Measurements from ENCODE around the gene KIF18A.

Gene KIF18A

GRCh38 chr11:27991736-27992135 is 116.2 kb downstream of the KIF18A start:
- Histone ChIP-seq H3K23ac (ENCODE audit: low read depth, low read length, poor library complexity) (no peak overlapping the region), H4K8ac (ENCODE audit: low read depth, low read length) (no peak overlapping the region), H3K4me1 (ENCODE audit: control insufficient read depth in 2 of 2, insufficient read depth in 1 of 2, low read depth in 1 of 2, low read length in 2 of 2) (no peaks in the 10 kb centered on the region), H2BK12ac (ENCODE audit: low read length) (no peak overlapping the region), H3K14ac (ENCODE audit: low read length) (no peak overlapping the region), H3K36me3 (replicated peaks in 1 of 2; ENCODE audit: control insufficient read depth in 2 of 2, insufficient read depth in 2 of 2, low read length in 2 of 2) (no peaks in the 10 kb centered on the region), H3K9me3 (replicated peaks in 1 of 2; ENCODE audit: control insufficient read depth in 2 of 2, insufficient read depth in 1 of 2, low read depth in 1 of 2, low read length in 2 of 2) (no peaks in the 10 kb centered on the region), H2BK5ac (ENCODE audit: low read length) (no peak overlapping the region), H3K4me2 (ENCODE audit: insufficient read depth, low read length, poor library complexity, severe bottlenecking) (no peak overlapping the region), H2BK120ac (ENCODE audit: low read depth, low read length) (no peak overlapping the region), H3K18ac (ENCODE audit: low read length) (no peak overlapping the region), H3K27me3 (ENCODE audit: control insufficient read depth in 3 of 3, insufficient read depth in 3 of 3, low read depth in 1 of 3, low read length in 3 of 3) (no peaks in the 10 kb centered on the region), H3K4ac (ENCODE audit: low read length) (no peak overlapping the region), H3K9ac (ENCODE audit: low read depth, low read length, poor library complexity) (no peak overlapping the region), H3K4me3 (ENCODE audit: low read length in 2 of 2) (no peak overlapping the region), H3K79me1 (ENCODE audit: low read depth, low read length) (no peaks in the 10 kb centered on the region), H4K91ac (ENCODE audit: low read depth, low read length, poor library complexity) (no peak overlapping the region), H2BK15ac (ENCODE audit: low read length) (no peak overlapping the region), H2AFZ (ENCODE audit: low read length) (no peak overlapping the region), H3K27ac (replicated peaks; ENCODE audit: low read length) (no peak overlapping the region), H2AK5ac (ENCODE audit: low read depth, low read length) (no peak overlapping the region)
- no CpG with 5 or more reads among the region's 1 CpG for WGBS, 2 donors (ENCODE audit: extremely low coverage in 2 of 2, insufficient read length in 2 of 2, insufficient replicate concordance in 1 of 2)
- DNase-seq (ENCODE audit: low spot score), result no peak

DNA sequence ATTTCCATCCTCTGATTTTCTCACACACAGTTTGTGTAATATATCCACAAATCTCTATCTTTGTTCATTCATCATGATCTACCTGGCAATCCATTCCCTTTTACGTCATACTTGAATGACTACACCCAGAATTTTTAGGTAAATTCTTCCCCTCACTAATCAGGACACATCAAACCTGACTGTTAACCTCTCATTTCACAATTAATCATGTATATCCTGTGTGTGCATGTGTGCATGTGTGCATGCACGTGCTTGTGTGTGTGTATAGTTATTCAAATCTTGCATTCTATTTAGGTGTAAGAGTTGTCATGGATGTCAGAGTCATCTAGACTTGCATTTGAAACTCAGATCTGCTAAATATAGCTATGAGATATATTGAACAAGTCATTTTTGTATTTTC is 130.4 kb downstream of the KIF18A start:
- no peaks in the 10 kb centered on the region for H3K36me3 ChIP-seq (replicated peaks in 1 of 2; ENCODE audit: control insufficient read depth in 2 of 2, insufficient read depth in 2 of 2, low read length in 2 of 2)
- peaks cover 0 to 2% of the 10 kb centered on the region in 2 donors for H3K4me1 ChIP-seq (ENCODE audit: control insufficient read depth in 2 of 2, insufficient read depth in 1 of 2, low read depth in 1 of 2, low read length in 2 of 2)
- H3K4ac ChIP-seq (ENCODE audit: low read length), result no peak overlapping the region
- H3K18ac ChIP-seq (ENCODE audit: low read length), result no peak overlapping the region
- H2BK15ac ChIP-seq (ENCODE audit: low read length), result no peak overlapping the region
- no CpG with 5 or more reads among the region's 2 CpGs for WGBS, 2 donors (ENCODE audit: extremely low coverage in 2 of 2, insufficient read length in 2 of 2, insufficient replicate concordance in 1 of 2)
- DNase-seq (ENCODE audit: low spot score), result no peak
- no peak overlapping the region for H4K91ac ChIP-seq (ENCODE audit: low read depth, low read length, poor library complexity)
- no peak overlapping the region for H2BK12ac ChIP-seq (ENCODE audit: low read length)
- no peak overlapping the region for H3K23ac ChIP-seq (ENCODE audit: low read depth, low read length, poor library complexity)
- H3K9ac ChIP-seq (ENCODE audit: low read depth, low read length, poor library complexity), result no peak overlapping the region
- no peak overlapping the region for H2BK5ac ChIP-seq (ENCODE audit: low read length)
- no peak overlapping the region for H3K4me2 ChIP-seq (ENCODE audit: insufficient read depth, low read length, poor library complexity, severe bottlenecking)
- H2BK120ac ChIP-seq (ENCODE audit: low read depth, low read length), result no peak overlapping the region
- no peak overlapping the region for H3K4me3 ChIP-seq (ENCODE audit: low read length in 2 of 2)
- no peaks in the 10 kb centered on the region for H3K27me3 ChIP-seq (ENCODE audit: control insufficient read depth in 3 of 3, insufficient read depth in 3 of 3, low read depth in 1 of 3, low read length in 3 of 3)
- no peaks in the 10 kb centered on the region for H3K79me1 ChIP-seq (ENCODE audit: low read depth, low read length)
- H2AFZ ChIP-seq (ENCODE audit: low read length), result no peak overlapping the region
- H4K8ac ChIP-seq (ENCODE audit: low read depth, low read length), result no peak overlapping the region
- no peak overlapping the region for H3K27ac ChIP-seq (replicated peaks; ENCODE audit: low read length)
- H3K14ac ChIP-seq (ENCODE audit: low read length), result no peak overlapping the region
- no peaks in the 10 kb centered on the region for H3K9me3 ChIP-seq (replicated peaks in 1 of 2; ENCODE audit: control insufficient read depth in 2 of 2, insufficient read depth in 1 of 2, low read depth in 1 of 2, low read length in 2 of 2)
- H2AK5ac ChIP-seq (ENCODE audit: low read depth, low read length), result no peak overlapping the region

DNA sequence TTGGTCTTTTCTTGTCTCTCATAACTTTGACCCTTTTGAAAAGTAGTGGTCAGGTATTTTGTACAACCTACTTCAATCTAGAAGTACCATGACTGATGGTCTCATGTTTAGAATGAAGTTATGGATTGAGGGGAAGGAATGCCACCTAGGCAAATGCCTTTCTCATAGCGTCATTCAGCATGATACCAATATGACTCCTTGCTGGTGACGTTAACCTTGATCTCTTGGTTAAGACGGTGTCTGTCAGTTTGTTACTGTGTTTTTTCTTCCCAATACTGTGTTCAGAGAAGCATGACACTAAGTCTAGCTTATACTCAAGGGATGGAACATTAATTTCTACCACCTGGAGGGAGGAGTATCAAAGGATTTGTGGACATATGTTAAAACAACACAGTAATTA is 130.9 kb downstream of the KIF18A start:
- H2AFZ ChIP-seq (ENCODE audit: low read length), result no peak overlapping the region
- H2BK120ac ChIP-seq (ENCODE audit: low read depth, low read length), result no peak overlapping the region
- H3K4me2 ChIP-seq (ENCODE audit: insufficient read depth, low read length, poor library complexity, severe bottlenecking), result no peak overlapping the region
- H3K23ac ChIP-seq (ENCODE audit: low read depth, low read length, poor library complexity), result no peak overlapping the region
- H3K79me1 ChIP-seq (ENCODE audit: low read depth, low read length), result no peaks in the 10 kb centered on the region
- no peak overlapping the region for H3K18ac ChIP-seq (ENCODE audit: low read length)
- no peak overlapping the region for H2BK15ac ChIP-seq (ENCODE audit: low read length)
- no peak overlapping the region for H3K4me3 ChIP-seq (ENCODE audit: low read length in 2 of 2)
- H3K27ac ChIP-seq (replicated peaks; ENCODE audit: low read length), result no peak overlapping the region
- H3K9ac ChIP-seq (ENCODE audit: low read depth, low read length, poor library complexity), result no peak overlapping the region
- no peak overlapping the region for H4K91ac ChIP-seq (ENCODE audit: low read depth, low read length, poor library complexity)
- peaks cover 0 to 2% of the 10 kb centered on the region in 2 donors for H3K4me1 ChIP-seq (ENCODE audit: control insufficient read depth in 2 of 2, insufficient read depth in 1 of 2, low read depth in 1 of 2, low read length in 2 of 2)
- no peak overlapping the region for H2AK5ac ChIP-seq (ENCODE audit: low read depth, low read length)
- no peak overlapping the region for H3K4ac ChIP-seq (ENCODE audit: low read length)
- H3K36me3 ChIP-seq (replicated peaks in 1 of 2; ENCODE audit: control insufficient read depth in 2 of 2, insufficient read depth in 2 of 2, low read length in 2 of 2), result no peaks in the 10 kb centered on the region
- H3K9me3 ChIP-seq (replicated peaks in 1 of 2; ENCODE audit: control insufficient read depth in 2 of 2, insufficient read depth in 1 of 2, low read depth in 1 of 2, low read length in 2 of 2), result no peaks in the 10 kb centered on the region
- no peak overlapping the region for H4K8ac ChIP-seq (ENCODE audit: low read depth, low read length)
- WGBS, 2 donors (ENCODE audit: extremely low coverage in 2 of 2, insufficient read length in 2 of 2, insufficient replicate concordance in 1 of 2), result no CpG with 5 or more reads among the region's 3 CpGs
- no peaks in the 10 kb centered on the region for H3K27me3 ChIP-seq (ENCODE audit: control insufficient read depth in 3 of 3, insufficient read depth in 3 of 3, low read depth in 1 of 3, low read length in 3 of 3)
- H2BK5ac ChIP-seq (ENCODE audit: low read length), result no peak overlapping the region
- H3K14ac ChIP-seq (ENCODE audit: low read length), result no peak overlapping the region
- no peak for DNase-seq (ENCODE audit: low spot score)
- H2BK12ac ChIP-seq (ENCODE audit: low read length), result no peak overlapping the region

DNA sequence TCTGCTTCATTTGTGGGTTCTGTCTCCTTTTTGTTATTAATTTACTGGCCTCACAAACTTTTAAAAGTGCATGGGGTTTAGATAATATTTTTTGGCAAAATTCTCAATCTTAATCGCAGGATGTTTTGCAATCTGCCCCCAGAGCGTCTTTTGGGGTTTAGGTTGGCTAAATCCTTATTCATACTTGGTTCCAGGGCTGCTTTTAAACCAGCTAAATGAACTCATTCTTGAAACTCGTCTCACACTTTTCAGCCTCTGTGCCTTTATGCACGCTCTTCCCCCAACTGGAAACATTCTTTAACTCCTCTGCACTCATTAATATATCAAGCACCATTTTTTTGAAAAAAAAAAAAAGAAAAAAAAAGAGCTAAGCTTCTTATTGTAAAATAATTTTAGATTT is 131.7 kb downstream of the KIF18A start:
- DNase-seq (ENCODE audit: low spot score), result no peak
- H3K4me3 ChIP-seq (ENCODE audit: low read length in 2 of 2), result no peak overlapping the region
- H4K8ac ChIP-seq (ENCODE audit: low read depth, low read length), result no peak overlapping the region
- H3K27me3 ChIP-seq (ENCODE audit: control insufficient read depth in 3 of 3, insufficient read depth in 3 of 3, low read depth in 1 of 3, low read length in 3 of 3), result no peaks in the 10 kb centered on the region
- no peak overlapping the region for H3K18ac ChIP-seq (ENCODE audit: low read length)
- H3K27ac ChIP-seq (replicated peaks; ENCODE audit: low read length), result no peak overlapping the region
- no peak overlapping the region for H3K23ac ChIP-seq (ENCODE audit: low read depth, low read length, poor library complexity)
- no peak overlapping the region for H2AK5ac ChIP-seq (ENCODE audit: low read depth, low read length)
- no peak overlapping the region for H2AFZ ChIP-seq (ENCODE audit: low read length)
- H3K4ac ChIP-seq (ENCODE audit: low read length), result no peak overlapping the region
- H2BK15ac ChIP-seq (ENCODE audit: low read length), result no peak overlapping the region
- H3K9me3 ChIP-seq (replicated peaks in 1 of 2; ENCODE audit: control insufficient read depth in 2 of 2, insufficient read depth in 1 of 2, low read depth in 1 of 2, low read length in 2 of 2), result no peaks in the 10 kb centered on the region
- H3K36me3 ChIP-seq (replicated peaks in 1 of 2; ENCODE audit: control insufficient read depth in 2 of 2, insufficient read depth in 2 of 2, low read length in 2 of 2), result no peaks in the 10 kb centered on the region
- no CpG with 5 or more reads among the region's 4 CpGs for WGBS, 2 donors (ENCODE audit: extremely low coverage in 2 of 2, insufficient read length in 2 of 2, insufficient replicate concordance in 1 of 2)
- no peaks in the 10 kb centered on the region for H3K79me1 ChIP-seq (ENCODE audit: low read depth, low read length)
- no peak overlapping the region for H3K9ac ChIP-seq (ENCODE audit: low read depth, low read length, poor library complexity)
- H3K4me1 ChIP-seq (ENCODE audit: control insufficient read depth in 2 of 2, insufficient read depth in 1 of 2, low read depth in 1 of 2, low read length in 2 of 2), result peaks cover 0 to 2% of the 10 kb centered on the region in 2 donors
- H2BK5ac ChIP-seq (ENCODE audit: low read length), result no peak overlapping the region
- no peak overlapping the region for H3K14ac ChIP-seq (ENCODE audit: low read length)
- no peak overlapping the region for H2BK12ac ChIP-seq (ENCODE audit: low read length)
- no peak overlapping the region for H2BK120ac ChIP-seq (ENCODE audit: low read depth, low read length)
- no peak overlapping the region for H4K91ac ChIP-seq (ENCODE audit: low read depth, low read length, poor library complexity)
- H3K4me2 ChIP-seq (ENCODE audit: insufficient read depth, low read length, poor library complexity, severe bottlenecking), result no peak overlapping the region

Data from neuronal stem cell (in vitro differentiated cells).